Caco-2 (cell line): Measurements from ENCODE around the gene CDKN2AIP. TPM values are rescaled to one million over a fixed set of nuclear protein-coding genes. Genes with fewer than 3 reads are reported as not detected.

Source experiments
- BruUV-seq: library from RNA; stranded (reverse); fragments of 400-500 nt; replicated peaks from 2 replicates; lab custom pipeline; 2021; lab: Mats Ljungman, UMichigan
- CTCF ChIA-PET: fragments of 300-600 bp; sonication (Branson Sonifier 250); formaldehyde crosslinking; loops from one replicate; lab custom pipeline; 2022; ENCODE audit warnings: antibody characterized with exemption; lab: Charles Lee
- POLR2A ChIA-PET: fragments of 300-600 bp; sonication (Branson Sonifier 250); formaldehyde crosslinking; loops from one replicate; lab custom pipeline; 2022; ENCODE audit warnings: antibody characterized with exemption; lab: Charles Lee
- DNase-seq, 2 experiments: peaks; one replicate each; pipeline versions ENCODE4 v3.0.0 to v3.0.0-alpha.2; 2020 to 2022
- H3K27me3 ChIP-seq: replicated peaks from 2 replicates; pipeline ENCODE4 v1.6.0; 2011; ENCODE audit warnings: low read length; ENCODE audit not compliant: control insufficient read depth, insufficient read depth
- H3K36me3 ChIP-seq: 2 replicates; pipeline ENCODE4 v1.5.1; 2011; ENCODE audit warnings: low read length; ENCODE audit not compliant: control insufficient read depth, insufficient read depth
- H3K4me1 ChIP-seq: fragments of 250-450 bp; sonication (Bioruptor Pico); 2 replicates; pipeline ENCODE4 v1.5.1; 2020; ENCODE audit warnings: mild to moderate bottlenecking
- H3K4me3 ChIP-seq: 2 replicates; pipeline ENCODE4 v1.5.1; 2011; ENCODE audit warnings: low read depth, mild to moderate bottlenecking, control low read depth, low read length
- H3K9me3 ChIP-seq: fragments of 250-450 bp; sonication (Bioruptor Pico); 2 replicates; pipeline ENCODE4 v1.5.1; 2020; ENCODE audit warnings: mild to moderate bottlenecking, moderate library complexity
- H3K27ac Mint-ChIP-seq: one replicate; pipeline ENCODE4 v1.8.0; 2022; ENCODE audit warnings: mixed read lengths; ENCODE audit not compliant: unreplicated experiment
- H3K27me3 Mint-ChIP-seq: one replicate; pipeline ENCODE4 v1.8.0; 2022; ENCODE audit warnings: mixed read lengths; ENCODE audit not compliant: insufficient read depth, unreplicated experiment
- H3K36me3 Mint-ChIP-seq: one replicate; pipeline ENCODE4 v1.8.0; 2022; ENCODE audit warnings: mild to moderate bottlenecking, mixed read lengths; ENCODE audit not compliant: insufficient read depth, unreplicated experiment
- H3K4me1 Mint-ChIP-seq: one replicate; pipeline ENCODE4 v1.8.0; 2022; ENCODE audit warnings: low read depth, mixed read lengths; ENCODE audit not compliant: unreplicated experiment
- H3K4me3 Mint-ChIP-seq: one replicate; pipeline ENCODE4 v1.8.0; 2022; ENCODE audit warnings: mild to moderate bottlenecking, moderate library complexity, mixed read lengths; ENCODE audit not compliant: unreplicated experiment
- H3K9me3 Mint-ChIP-seq: one replicate; pipeline ENCODE4 v1.8.0; 2022; ENCODE audit warnings: mixed read lengths; ENCODE audit not compliant: unreplicated experiment
- CTCF ChIP-seq, 2 experiments: fragments of 200-600 bp in 1 of 2; IDR thresholded peaks; 1 replicate in 1 of 2; 2 replicates in 1 of 2; pipeline versions ENCODE4 v1.5.1 to v1.8.0; 2011 to 2022; ENCODE audit warnings: antibody characterized with exemption in 1 of 2, control low read depth in 1 of 2, inconsistent platforms in 1 of 2, low read depth in 1 of 2, low read length in 1 of 2, mild to moderate bottlenecking in 1 of 2, moderate library complexity in 1 of 2; ENCODE audit not compliant: insufficient read depth in 1 of 2, severe bottlenecking in 1 of 2, unreplicated experiment in 1 of 2
- intact Hi-C: fragments of 100-400 bp; cut with micrococcal nuclease; formaldehyde crosslinking; loops from one replicate; pipeline ENCODE4 v1.10.0; 2022; ENCODE audit not compliant: unreplicated experiment
- total RNA-seq: library from RNA; stranded (reverse); gene quantifications from 2 replicates; pipeline ENCODE4 v1.2.3, GENCODE V29; 2022

CDKN2AIP gene
- total RNA-seq, 1 experiment from 2014 or later: 17.5 TPM

- no TSS peak for BruUV-seq
- H3K27ac Mint-ChIP-seq: no peak overlapping the region
Observed at GRCh38 chr4:183397741-183398297, 46.6 kb upstream of the CDKN2AIP start.

GRCh38 chr4:183398298-183399125, 45.9 kb upstream of the CDKN2AIP start:
- Mint-ChIP-seq H3K9me3 (no peaks in the 10 kb centered on the region), H3K27ac (peak overlapping the region; percentile 43), H3K36me3 (no peaks in the 10 kb centered on the region), H3K4me1 (no peaks in the 10 kb centered on the region), H3K4me3 (peak overlapping the region; percentile 69), H3K27me3 (no peaks in the 10 kb centered on the region)
- H3K27me3 ChIP-seq: no peaks in the 10 kb centered on the region
- peak overlapping the region; percentile 26 for H3K4me3 ChIP-seq
- H3K36me3 ChIP-seq: no peaks in the 10 kb centered on the region
- TF ChIP-seq CTCF (IDR thresholded peaks at IDR 0.05; ENCODE audit: insufficient read depth in 1 of 2, low read depth in 1 of 2, low read length in 1 of 2, severe bottlenecking in 1 of 2, unreplicated experiment in 1 of 2): peak in 1 of 2 experiments; percentile 38
- H3K9me3 ChIP-seq: no peaks in the 10 kb centered on the region
- CTCF ChIA-PET: interaction anchor here (0.5 to 1.4 kb wide), 4 partner anchors 10 to 460 kb away, joined by 3 to 7 read pairs (median 4); no protein-coding TSS in a partner anchor
- POLR2A ChIA-PET: interaction anchor here (0.6 kb wide), 1 partner anchor 115 kb away, joined by 5 read pairs; no protein-coding TSS in a partner anchor
- no TSS peak for BruUV-seq
- intact Hi-C loops: no loop called here
- DNase-seq: peak; percentile 61 to 70
- no peaks in the 10 kb centered on the region for H3K4me1 ChIP-seq

More at GRCh38 chr4:183397741-183398297, 46.6 kb upstream of the CDKN2AIP start:
- intact Hi-C loops: no loop called here
- no peak for DNase-seq
- ChIA-PET POLR2A (no interaction called here), CTCF (interaction anchor here (0.5 to 1.4 kb wide), 3 partner anchors 10 to 460 kb away, joined by 3 to 7 read pairs (median 3); no protein-coding TSS in a partner anchor)
- Mint-ChIP-seq H3K4me1 (no peaks in the 10 kb centered on the region), H3K4me3 (peak overlapping the region; percentile 51), H3K9me3 (no peaks in the 10 kb centered on the region), H3K27me3 (no peaks in the 10 kb centered on the region), H3K36me3 (no peaks in the 10 kb centered on the region)
- Histone ChIP-seq H3K4me1 (no peaks in the 10 kb centered on the region), H3K36me3 (no peaks in the 10 kb centered on the region), H3K27me3 (no peaks in the 10 kb centered on the region), H3K4me3 (no peak overlapping the region), H3K9me3 (no peaks in the 10 kb centered on the region)
- TF ChIP-seq CTCF (IDR thresholded peaks at IDR 0.05; ENCODE audit: insufficient read depth in 1 of 2, low read depth in 1 of 2, low read length in 1 of 2, severe bottlenecking in 1 of 2, unreplicated experiment in 1 of 2): no peak

GRCh38 chr4:183399126-183399522, 45.3 kb upstream of the CDKN2AIP start:
- H3K4me3 Mint-ChIP-seq: peak overlapping the region; percentile 69
- POLR2A ChIA-PET: interaction anchor here (0.6 kb wide), 1 partner anchor 115 kb away, joined by 5 read pairs; no protein-coding TSS in a partner anchor
- CTCF ChIA-PET: interaction anchor here (1.4 kb wide), 1 partner anchor 461 kb away, joined by 7 read pairs; no protein-coding TSS in a partner anchor
- H3K4me1 ChIP-seq: no peaks in the 10 kb centered on the region
- H3K36me3 ChIP-seq: no peaks in the 10 kb centered on the region
- H3K9me3 ChIP-seq: no peaks in the 10 kb centered on the region
- H3K36me3 Mint-ChIP-seq: no peaks in the 10 kb centered on the region
- no peaks in the 10 kb centered on the region for H3K4me1 Mint-ChIP-seq
- H3K27ac Mint-ChIP-seq: no peak overlapping the region
- intact Hi-C loops: no loop called here
- no peak overlapping the region for H3K4me3 ChIP-seq
- no peaks in the 10 kb centered on the region for H3K27me3 ChIP-seq
- H3K9me3 Mint-ChIP-seq: no peaks in the 10 kb centered on the region
- DNase-seq: no peak
- no peak for TF ChIP-seq CTCF (IDR thresholded peaks at IDR 0.05; ENCODE audit: insufficient read depth in 1 of 2, low read depth in 1 of 2, low read length in 1 of 2, severe bottlenecking in 1 of 2, unreplicated experiment in 1 of 2)
- no peaks in the 10 kb centered on the region for H3K27me3 Mint-ChIP-seq
- BruUV-seq: no TSS peak
